ENCODE results near the gene PTPN2.

Gene PTPN2

DNA sequence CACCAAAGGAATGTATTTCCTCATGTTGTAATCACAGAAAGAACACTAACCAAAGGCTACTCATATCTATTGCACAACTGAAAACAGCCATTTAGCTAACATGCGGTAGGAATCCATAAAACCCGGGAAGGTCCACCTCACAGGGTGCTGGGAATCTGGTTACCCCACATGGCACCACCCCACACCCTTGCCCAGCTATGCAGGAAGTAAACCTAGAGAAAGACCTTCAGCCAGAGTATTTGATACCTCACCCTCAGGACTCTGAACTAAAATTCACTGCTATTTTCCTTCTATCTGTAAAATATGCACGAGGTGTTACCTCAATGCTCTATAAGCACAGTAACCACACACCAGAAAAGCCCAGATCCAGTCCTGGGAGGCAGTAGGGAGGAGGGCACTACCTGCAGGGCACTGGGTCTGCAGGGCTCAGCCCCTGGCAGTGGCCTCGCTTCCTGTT is 45.8 kb downstream of the PTPN2 start:
- no peak for TF ChIP-seq CTCF (IDR thresholded peaks at IDR 0.05; ENCODE audit: low read depth, low read length)
- peak; percentile 69 for DNase-seq (ENCODE audit: extremely low read depth, low read depth)

DNA sequence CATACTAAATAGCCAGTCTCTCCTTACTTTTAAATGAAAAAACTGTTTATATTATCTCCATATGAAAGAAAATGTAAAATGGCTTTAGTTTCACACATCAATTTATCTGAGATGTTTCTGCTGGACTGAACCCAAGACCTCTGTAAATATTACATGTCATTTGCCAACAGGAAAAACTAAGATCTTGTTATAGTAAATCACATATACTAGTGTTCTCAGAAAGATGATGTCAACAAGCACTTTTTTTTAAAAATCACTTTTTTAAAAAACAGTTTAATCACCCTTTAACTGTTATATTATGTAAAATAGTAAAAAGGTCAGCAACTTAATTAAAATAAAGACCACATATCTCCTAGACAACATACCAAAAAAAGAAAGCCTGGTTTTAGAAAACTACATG is 46.3 kb downstream of the PTPN2 start:
- DNase-seq (ENCODE audit: extremely low read depth, low read depth), result no peak

GRCh38 chr18:12836551-12836950 is 47.5 kb downstream of the PTPN2 start:
- no peak for TF ChIP-seq CTCF (IDR thresholded peaks at IDR 0.05; ENCODE audit: low read depth, low read length)

More for the DNA sequence above, 46.3 kb downstream of the PTPN2 start:
- TF ChIP-seq CTCF (IDR thresholded peaks at IDR 0.05; ENCODE audit: low read depth, low read length), result no peak

DNA sequence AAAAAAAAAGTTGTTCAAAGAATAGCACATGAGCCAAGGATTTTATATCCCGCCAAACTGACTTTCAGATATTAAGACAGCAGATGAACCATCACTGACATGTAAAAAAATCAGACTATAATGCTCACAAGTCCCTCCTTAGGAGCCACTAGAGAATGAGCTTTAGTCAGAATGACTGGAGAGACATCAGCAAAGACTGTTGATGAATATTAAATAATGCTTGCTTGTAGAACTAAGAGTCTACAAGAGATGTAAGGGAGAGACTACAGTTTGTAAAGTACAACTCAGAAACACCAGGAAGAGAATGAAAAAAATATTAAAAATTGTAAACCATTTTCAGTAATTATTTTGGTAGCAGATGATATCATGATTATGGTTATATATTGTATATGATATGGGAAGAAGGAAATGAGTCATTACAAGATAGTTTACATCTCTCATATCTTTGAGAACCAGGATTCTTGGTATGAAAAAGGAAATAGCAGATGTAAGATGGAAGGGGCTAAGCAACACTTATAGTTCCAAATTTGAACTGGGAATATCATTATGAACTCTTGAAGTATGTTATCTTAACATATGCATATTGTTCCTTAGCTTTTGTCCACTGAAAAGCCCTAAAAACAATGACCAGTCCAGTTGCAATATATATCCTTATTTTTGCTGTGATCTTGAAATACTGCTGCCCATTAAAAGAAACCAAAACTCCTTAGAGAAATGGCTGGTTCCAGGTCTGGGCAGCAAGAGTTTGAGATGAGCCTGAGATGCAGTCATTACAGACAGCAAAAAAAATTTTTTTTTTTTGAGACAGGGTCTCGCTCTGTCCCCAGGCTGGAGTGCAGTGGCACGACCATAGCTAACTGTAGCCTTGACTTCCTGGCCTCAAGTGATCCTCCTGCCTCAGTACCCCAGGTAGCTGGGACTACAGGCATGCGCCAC is 55.7 kb downstream of the PTPN2 start:
- TF ChIP-seq CTCF (IDR thresholded peaks at IDR 0.05; ENCODE audit: low read depth, low read length), result no peak
- no peak for DNase-seq (ENCODE audit: extremely low read depth, low read depth)

More at GRCh38 chr18:12836551-12836950, 47.5 kb downstream of the PTPN2 start:
- DNase-seq (ENCODE audit: extremely low read depth, low read depth), result no peak

DNA sequence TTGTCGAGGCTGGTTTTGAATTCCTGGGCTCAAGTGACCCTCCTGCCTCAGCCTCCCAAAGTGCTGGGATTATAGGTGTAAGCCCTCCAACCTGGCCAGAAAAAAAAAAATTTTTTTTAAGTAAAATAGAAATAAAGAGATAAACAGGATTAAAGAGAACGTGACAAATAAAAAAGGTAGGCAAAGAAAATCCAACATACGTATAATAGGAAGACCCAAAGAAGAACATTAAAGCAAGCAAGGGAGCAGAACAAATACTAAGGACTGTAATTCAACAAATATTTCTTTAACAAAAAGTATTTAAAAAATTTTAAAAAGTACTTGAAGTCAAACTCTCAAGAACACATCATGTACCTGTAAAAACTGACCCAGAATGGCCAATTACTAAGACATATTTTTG is 56.4 kb downstream of the PTPN2 start:
- DNase-seq (ENCODE audit: extremely low read depth, low read depth), result no peak
- TF ChIP-seq CTCF (IDR thresholded peaks at IDR 0.05; ENCODE audit: low read depth, low read length), result no peak

DNA sequence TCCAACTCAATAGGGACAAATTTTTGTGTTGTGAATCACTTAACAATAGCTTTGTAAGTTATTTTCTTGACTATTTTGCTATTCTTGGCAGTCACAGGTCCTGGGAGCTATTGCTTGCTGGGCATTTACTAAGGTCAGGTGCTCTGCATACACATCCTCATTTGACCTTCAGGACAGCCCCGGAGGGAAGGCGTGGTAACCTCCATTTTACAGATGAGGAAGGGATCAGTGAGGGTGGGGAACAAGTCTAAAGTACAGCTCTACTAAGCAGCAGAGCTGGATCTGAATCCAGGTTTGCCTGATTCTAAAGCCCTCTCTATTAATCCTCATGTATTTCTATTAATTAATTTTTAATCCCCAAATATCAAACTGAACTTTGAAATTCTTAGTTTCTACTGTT is 58.8 kb downstream of the PTPN2 start:
- DNase-seq (ENCODE audit: extremely low read depth, low read depth), result no peak
- no peak for TF ChIP-seq CTCF (IDR thresholded peaks at IDR 0.05; ENCODE audit: low read depth, low read length)

- no peak for DNase-seq (ENCODE audit: extremely low read depth, low read depth)
- TF ChIP-seq CTCF (IDR thresholded peaks at IDR 0.05; ENCODE audit: low read depth, low read length), result no peak
Observed at GRCh38 chr18:12823892-12824291, 60.1 kb downstream of the PTPN2 start.

Data from AG09319 (cell line).